ENCODE data around the gene ST8SIA5.

ST8SIA5 gene

DNA sequence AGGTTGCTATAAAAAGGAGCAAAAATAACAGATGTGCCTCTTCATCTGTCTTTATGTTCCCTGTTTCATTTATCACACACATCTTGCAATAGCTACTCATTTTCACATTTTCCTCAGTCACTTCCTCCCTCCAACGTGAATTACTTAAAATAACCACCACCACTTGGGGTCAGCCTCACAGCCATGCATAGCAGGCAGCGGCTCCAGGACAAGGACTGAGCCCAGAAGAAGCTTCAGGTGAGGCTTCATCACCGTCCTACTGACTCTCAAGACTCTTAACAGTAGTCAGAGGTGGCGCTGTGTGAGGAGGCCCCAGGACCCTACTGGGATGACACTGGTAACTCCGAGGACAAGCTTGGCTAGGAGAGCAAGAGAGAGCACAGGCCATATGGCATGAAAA, 15.5 kb upstream of the ST8SIA5 start:
- no peak for ATAC-seq
- TF ChIP-seq TCF4 (CRISPR knock-in tag; IDR thresholded peaks at IDR 0.05; ENCODE audit: borderline replicate concordance) = no peak
- no peak for TF ChIP-seq ZFP3 (CRISPR knock-in tag; IDR thresholded peaks at IDR 0.05)

DNA sequence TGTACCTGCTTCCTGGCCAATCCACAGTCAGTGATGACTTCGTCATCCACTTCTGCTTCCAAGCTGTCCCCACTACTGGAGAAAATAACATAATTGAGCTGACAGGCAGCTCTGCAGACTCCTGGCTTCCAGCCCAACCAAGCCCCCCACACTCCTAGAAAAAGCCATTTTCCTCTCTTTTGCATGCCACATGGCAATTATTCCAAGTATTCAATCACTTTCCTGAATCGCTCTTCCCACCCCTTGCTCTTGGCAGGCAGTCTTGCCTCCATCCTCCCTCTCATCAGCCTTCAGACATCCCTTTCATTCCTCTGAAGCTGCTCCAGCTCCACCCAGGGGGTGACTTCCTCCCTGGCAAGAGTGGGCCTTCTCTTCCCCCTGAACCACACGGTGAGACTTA, 14.3 kb upstream of the ST8SIA5 start:
- ATAC-seq = no peak; the same call in 2 of the 3 replicates

DNA sequence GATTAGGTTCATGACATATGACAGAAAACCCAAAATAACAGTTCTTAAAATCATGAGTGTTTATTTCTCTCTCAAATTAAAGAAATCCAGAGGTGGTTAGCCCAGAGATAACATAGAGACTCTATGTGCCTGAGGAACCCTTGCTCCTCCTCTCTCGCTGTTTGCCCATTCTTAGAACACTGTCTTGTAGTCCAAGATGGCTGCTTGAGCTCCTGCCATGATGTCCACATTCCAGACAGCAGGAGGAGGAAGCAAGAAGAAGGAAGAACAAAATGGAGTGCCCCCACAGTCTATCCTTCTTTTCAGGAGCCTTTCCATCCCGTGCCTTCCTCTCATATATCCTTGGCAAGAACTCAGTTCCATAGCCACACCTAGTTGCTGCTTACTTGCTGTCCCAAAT, 13.9 kb upstream of the ST8SIA5 start:
- TF ChIP-seq OSR1 (CRISPR knock-in tag; IDR thresholded peaks at IDR 0.05) = no peak
- no peak for TF ChIP-seq TCF4 (CRISPR knock-in tag; IDR thresholded peaks at IDR 0.05; ENCODE audit: borderline replicate concordance)
- no peak; the same call in 1 of the 3 replicates for ATAC-seq

More for the DNA sequence above, 14.3 kb upstream of the ST8SIA5 start:
- TF ChIP-seq ZNF565 (CRISPR knock-in tag; conservative IDR thresholded peaks at IDR 0.05; ENCODE audit: low read depth) (no peak), OSR1 (CRISPR knock-in tag; IDR thresholded peaks at IDR 0.05) (no peak), ZFP30 (CRISPR knock-in tag; IDR thresholded peaks at IDR 0.05) (no peak), ESRRG (CRISPR knock-in tag; IDR thresholded peaks at IDR 0.05) (no peak), CSDC2 (CRISPR knock-in tag; IDR thresholded peaks at IDR 0.05) (no peak), ZNF70 (CRISPR knock-in tag; IDR thresholded peaks at IDR 0.05) (no peak), RARB (CRISPR knock-in tag; IDR thresholded peaks at IDR 0.05) (no peak), PPARA (CRISPR knock-in tag; IDR thresholded peaks at IDR 0.05; ENCODE audit: borderline replicate concordance) (no peak), ZFP3 (CRISPR knock-in tag; IDR thresholded peaks at IDR 0.05) (no peak), GLIS3 (CRISPR knock-in tag; IDR thresholded peaks at IDR 0.05) (no peak), SNAI2 (CRISPR knock-in tag; IDR thresholded peaks at IDR 0.05) (no peak), TOX (CRISPR knock-in tag; IDR thresholded peaks at IDR 0.05; ENCODE audit: borderline replicate concordance) (no peak)
- TF ChIP-seq, protein P1, sequence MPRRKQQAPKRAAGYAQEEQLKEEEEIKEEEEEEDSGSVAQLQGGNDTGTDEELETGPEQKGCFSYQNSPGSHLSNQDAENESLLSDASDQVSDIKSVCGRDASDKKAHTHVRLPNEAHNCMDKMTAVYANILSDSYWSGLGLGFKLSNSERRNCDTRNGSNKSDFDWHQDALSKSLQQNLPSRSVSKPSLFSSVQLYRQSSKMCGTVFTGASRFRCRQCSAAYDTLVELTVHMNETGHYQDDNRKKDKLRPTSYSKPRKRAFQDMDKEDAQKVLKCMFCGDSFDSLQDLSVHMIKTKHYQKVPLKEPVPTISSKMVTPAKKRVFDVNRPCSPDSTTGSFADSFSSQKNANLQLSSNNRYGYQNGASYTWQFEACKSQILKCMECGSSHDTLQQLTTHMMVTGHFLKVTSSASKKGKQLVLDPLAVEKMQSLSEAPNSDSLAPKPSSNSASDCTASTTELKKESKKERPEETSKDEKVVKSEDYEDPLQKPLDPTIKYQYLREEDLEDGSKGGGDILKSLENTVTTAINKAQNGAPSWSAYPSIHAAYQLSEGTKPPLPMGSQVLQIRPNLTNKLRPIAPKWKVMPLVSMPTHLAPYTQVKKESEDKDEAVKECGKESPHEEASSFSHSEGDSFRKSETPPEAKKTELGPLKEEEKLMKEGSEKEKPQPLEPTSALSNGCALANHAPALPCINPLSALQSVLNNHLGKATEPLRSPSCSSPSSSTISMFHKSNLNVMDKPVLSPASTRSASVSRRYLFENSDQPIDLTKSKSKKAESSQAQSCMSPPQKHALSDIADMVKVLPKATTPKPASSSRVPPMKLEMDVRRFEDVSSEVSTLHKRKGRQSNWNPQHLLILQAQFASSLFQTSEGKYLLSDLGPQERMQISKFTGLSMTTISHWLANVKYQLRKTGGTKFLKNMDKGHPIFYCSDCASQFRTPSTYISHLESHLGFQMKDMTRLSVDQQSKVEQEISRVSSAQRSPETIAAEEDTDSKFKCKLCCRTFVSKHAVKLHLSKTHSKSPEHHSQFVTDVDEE (CRISPR knock-in tag; IDR thresholded peaks at IDR 0.05) = no peak
- TF ChIP-seq, protein P2, sequence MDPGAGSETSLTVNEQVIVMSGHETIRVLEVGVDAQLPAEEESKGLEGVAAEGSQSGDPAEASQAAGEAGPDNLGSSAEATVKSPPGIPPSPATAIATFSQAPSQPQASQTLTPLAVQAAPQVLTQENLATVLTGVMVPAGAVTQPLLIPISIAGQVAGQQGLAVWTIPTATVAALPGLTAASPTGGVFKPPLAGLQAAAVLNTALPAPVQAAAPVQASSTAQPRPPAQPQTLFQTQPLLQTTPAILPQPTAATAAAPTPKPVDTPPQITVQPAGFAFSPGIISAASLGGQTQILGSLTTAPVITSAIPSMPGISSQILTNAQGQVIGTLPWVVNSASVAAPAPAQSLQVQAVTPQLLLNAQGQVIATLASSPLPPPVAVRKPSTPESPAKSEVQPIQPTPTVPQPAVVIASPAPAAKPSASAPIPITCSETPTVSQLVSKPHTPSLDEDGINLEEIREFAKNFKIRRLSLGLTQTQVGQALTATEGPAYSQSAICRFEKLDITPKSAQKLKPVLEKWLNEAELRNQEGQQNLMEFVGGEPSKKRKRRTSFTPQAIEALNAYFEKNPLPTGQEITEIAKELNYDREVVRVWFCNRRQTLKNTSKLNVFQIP (CRISPR knock-in tag; IDR thresholded peaks at IDR 0.05; ENCODE audit: borderline replicate concordance, low read depth) = no peak
- TF ChIP-seq, protein P3, sequence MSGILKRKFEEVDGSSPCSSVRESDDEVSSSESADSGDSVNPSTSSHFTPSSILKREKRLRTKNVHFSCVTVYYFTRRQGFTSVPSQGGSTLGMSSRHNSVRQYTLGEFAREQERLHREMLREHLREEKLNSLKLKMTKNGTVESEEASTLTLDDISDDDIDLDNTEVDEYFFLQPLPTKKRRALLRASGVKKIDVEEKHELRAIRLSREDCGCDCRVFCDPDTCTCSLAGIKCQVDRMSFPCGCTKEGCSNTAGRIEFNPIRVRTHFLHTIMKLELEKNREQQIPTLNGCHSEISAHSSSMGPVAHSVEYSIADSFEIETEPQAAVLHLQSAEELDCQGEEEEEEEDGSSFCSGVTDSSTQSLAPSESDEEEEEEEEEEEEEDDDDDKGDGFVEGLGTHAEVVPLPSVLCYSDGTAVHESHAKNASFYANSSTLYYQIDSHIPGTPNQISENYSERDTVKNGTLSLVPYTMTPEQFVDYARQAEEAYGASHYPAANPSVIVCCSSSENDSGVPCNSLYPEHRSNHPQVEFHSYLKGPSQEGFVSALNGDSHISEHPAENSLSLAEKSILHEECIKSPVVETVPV (CRISPR knock-in tag; IDR thresholded peaks at IDR 0.05) = no peak
- TF ChIP-seq, protein P4, sequence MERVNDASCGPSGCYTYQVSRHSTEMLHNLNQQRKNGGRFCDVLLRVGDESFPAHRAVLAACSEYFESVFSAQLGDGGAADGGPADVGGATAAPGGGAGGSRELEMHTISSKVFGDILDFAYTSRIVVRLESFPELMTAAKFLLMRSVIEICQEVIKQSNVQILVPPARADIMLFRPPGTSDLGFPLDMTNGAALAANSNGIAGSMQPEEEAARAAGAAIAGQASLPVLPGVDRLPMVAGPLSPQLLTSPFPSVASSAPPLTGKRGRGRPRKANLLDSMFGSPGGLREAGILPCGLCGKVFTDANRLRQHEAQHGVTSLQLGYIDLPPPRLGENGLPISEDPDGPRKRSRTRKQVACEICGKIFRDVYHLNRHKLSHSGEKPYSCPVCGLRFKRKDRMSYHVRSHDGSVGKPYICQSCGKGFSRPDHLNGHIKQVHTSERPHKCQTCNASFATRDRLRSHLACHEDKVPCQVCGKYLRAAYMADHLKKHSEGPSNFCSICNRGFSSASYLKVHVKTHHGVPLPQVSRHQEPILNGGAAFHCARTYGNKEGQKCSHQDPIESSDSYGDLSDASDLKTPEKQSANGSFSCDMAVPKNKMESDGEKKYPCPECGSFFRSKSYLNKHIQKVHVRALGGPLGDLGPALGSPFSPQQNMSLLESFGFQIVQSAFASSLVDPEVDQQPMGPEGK (CRISPR knock-in tag; IDR thresholded peaks at IDR 0.05; ENCODE audit: borderline replicate concordance) = no peak

DNA sequence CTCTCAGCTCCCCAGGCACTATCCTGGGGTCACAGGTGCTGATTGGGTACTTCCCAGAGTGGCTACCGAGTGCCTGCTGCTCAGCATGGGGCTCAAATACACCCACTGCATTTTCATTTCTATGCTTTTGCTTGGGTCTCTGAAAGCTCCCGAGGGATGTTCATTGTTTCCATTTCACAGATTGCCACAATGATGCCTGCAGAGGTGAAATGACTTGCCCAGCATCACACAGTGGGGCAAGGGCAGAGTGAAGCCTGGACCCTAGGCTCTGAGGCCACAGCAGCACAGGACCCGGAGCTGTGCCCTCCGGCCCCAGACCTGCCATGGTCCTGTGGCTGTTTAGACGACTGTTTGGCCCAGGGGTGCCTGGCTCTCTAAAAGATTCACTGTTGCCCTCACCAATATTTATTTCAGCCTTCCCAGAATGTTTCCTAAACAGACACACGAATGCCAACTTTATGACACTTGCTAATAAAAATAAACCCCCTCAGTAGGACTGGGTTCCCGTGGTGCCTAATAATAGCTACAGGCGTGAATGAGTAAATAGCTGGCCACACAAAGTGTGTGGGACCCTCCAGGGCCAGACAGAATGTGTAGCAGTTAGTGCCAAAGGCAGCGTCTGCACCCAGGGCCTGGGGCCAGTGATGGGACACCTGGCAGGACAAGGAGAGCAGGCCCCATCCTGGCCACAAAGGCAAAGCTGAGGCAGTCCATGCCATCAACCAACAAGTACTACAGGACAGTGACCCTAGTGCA, 11.5 kb upstream of the ST8SIA5 start:
- ATAC-seq = no peak
- TF ChIP-seq, protein P4 (CRISPR knock-in tag; IDR thresholded peaks at IDR 0.05; ENCODE audit: borderline replicate concordance) = no peak
- TF ChIP-seq GLIS3 (CRISPR knock-in tag; IDR thresholded peaks at IDR 0.05) (no peak), ZNF8 (CRISPR knock-in tag; IDR thresholded peaks at IDR 0.05) (no peak), ESRRG (CRISPR knock-in tag; IDR thresholded peaks at IDR 0.05) (no peak), ZNF70 (CRISPR knock-in tag; IDR thresholded peaks at IDR 0.05) (no peak), ARNTL (CRISPR knock-in tag; IDR thresholded peaks at IDR 0.05; ENCODE audit: borderline replicate concordance, low read depth) (no peak), ZNF565 (CRISPR knock-in tag; conservative IDR thresholded peaks at IDR 0.05; ENCODE audit: low read depth) (no peak), ZFP30 (CRISPR knock-in tag; IDR thresholded peaks at IDR 0.05) (no peak)
- TF ChIP-seq, protein P2 (CRISPR knock-in tag; IDR thresholded peaks at IDR 0.05; ENCODE audit: borderline replicate concordance, low read depth) = no peak
- TF ChIP-seq, protein P1 (CRISPR knock-in tag; IDR thresholded peaks at IDR 0.05) = no peak

Measured in SK-N-SH treated with all-trans-retinoic acid at 6 μM for 48 hours (cell line).